Fibroblast of mammary gland (primary cell): Measurements from ENCODE around the gene CKS2.

Experiments
- DNase-seq: peaks from one replicate; pipeline ENCODE4 v3.0.0-alpha.2; 2010; ENCODE audit warnings: low read depth
- H3K4me3 ChIP-seq: 2 replicates; pipeline ENCODE4 v1.5.1; 2011; ENCODE audit warnings: low read depth, mild to moderate bottlenecking, low read length, moderate library complexity; ENCODE audit not compliant: control insufficient read depth
- CTCF ChIP-seq: conservative IDR thresholded peaks from 2 replicates; pipeline ENCODE4 v1.5.1; 2011; ENCODE audit warnings: low read depth, low read length, inconsistent platforms; ENCODE audit not compliant: control insufficient read depth, insufficient read depth

Gene CKS2

GRCh38 chr9:89349607-89350006 lies 38.6 kb downstream of the CKS2 start:
- DNase-seq: no peak
- H3K4me3 ChIP-seq: no peak overlapping the region
- no peak for TF ChIP-seq CTCF

GRCh38 chr9:89350988-89351557 lies 40.1 kb downstream of the CKS2 start:
- no peak overlapping the region for H3K4me3 ChIP-seq
- no peak for DNase-seq
- no peak for TF ChIP-seq CTCF

DNA sequence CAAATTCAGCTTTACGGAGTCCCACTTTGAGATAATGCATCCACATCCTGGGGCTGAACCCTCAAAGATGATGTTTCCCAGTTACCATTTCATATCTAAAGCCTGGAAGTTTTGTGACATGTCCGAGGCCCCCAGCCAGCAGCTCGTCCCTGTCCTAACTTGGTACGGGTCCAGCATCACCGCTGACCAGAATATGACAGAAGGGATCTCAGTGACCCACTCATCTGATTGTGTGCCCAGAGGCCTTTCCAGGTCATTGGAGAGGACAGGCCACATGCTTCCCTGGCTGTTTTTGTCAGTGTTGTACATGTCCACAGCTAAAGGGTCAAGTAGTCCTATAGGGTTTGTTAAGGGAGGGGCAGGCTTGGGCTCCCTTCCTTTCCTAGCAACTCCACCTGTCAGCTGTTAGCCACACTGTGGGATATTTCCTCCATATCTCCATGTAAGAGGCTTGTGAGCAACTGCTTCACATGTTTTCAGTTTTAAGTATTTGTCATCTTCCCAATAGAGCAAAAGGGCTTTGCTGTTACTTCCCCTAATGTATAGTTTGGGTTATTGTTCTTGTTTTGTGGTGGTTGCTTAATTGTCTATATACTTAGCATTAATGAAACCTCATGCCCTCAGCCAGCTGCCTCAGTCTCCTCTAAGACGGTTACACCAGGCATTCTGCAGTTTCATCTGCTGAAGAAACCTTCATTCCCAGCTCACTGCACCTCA lies 40.7 kb downstream of the CKS2 start:
- no peak overlapping the region for H3K4me3 ChIP-seq
- TF ChIP-seq CTCF: no peak
- DNase-seq: no peak

DNA sequence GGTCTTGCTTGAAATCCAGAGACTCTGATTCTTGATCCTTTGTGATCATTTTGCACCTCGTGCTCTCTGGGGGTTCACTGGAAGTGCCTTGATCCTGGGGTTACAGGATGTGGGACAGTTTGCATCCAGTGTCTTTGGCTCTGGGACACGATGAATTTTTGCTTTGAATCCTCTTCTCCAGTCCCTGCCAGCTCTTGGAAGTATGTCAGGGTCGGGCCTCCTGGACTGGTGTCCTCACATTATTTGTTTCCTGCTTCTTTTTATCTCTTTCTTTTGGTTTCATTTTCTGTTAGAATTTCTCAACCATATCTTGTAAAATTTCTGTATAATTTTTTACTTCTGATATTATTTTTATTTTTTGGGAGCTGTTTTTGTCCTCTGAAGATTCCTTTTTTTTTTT lies 41.5 kb downstream of the CKS2 start:
- no peak overlapping the region for H3K4me3 ChIP-seq
- no peak for TF ChIP-seq CTCF
- DNase-seq: no peak

GRCh38 chr9:89352874-89353649 lies 42.1 kb downstream of the CKS2 start:
- DNase-seq: no peak
- TF ChIP-seq CTCF: no peak
- H3K4me3 ChIP-seq: no peak overlapping the region

DNA sequence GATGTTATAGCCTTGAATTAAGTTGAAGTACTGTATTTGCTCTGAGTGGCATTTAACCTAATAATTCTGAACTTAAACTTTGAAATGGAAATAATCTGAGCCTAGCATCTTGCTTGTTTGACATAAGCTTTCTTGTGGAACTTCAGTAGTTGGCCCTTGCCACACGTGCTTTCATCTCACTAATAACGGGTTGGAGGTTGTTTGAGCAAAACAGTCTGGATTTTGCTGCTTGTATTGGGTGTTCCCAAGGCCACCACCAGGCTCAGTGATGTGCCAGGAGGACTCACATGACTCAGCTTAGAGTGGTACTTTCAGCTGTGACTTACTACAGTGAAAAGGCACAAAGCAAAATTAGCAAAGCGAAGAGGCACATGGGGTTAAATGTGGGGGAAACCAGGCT lies 43.0 kb downstream of the CKS2 start:
- peak; percentile 2 for TF ChIP-seq CTCF
- H3K4me3 ChIP-seq: no peak overlapping the region
- DNase-seq: no peak
